Spleen (tissue), 11 donors: ENCODE measurements around the gene AKT1. TPM values are rescaled to one million over a fixed set of nuclear protein-coding genes. Genes with fewer than 3 reads are reported as not detected.

Experiments
- DNase-seq: peaks from one replicate; pipeline ENCODE4 v3.0.0-alpha.2; 2020
- H3K27ac ChIP-seq, 8 donors: fragments of 200-600 bp; sonication (generic) in 7 of 8; 1 replicate in 4 of 8; 2 replicates in 4 of 8; pipeline versions ENCODE4 v1.5.0 to v1.8.0; 2016 to 2021; ENCODE audit warnings: inconsistent platforms in 4 of 8, mild to moderate bottlenecking in 4 of 8, moderate library complexity in 1 of 8
- H3K27me3 ChIP-seq, 7 donors: fragments of 200-600 bp; sonication (generic) in 6 of 7; replicated peaks in 1 of 7; 1 replicate in 4 of 7; 2 replicates in 3 of 7; pipeline versions ENCODE4 v1.5.0 to v1.8.0; 2016 to 2021; ENCODE audit warnings: inconsistent platforms in 3 of 7, mild to moderate bottlenecking in 1 of 7
- H3K36me3 ChIP-seq, 6 donors: fragments of 200-600 bp; sonication (generic) in 5 of 6; 1 replicate in 4 of 6; 2 replicates in 2 of 6; pipeline versions ENCODE4 v1.5.0 to v1.8.0; 2016 to 2021; ENCODE audit warnings: inconsistent platforms in 2 of 6
- H3K4me1 ChIP-seq, 6 donors: fragments of 200-600 bp; sonication (generic) in 5 of 6; 1 replicate in 3 of 6; 2 replicates in 3 of 6; pipeline versions ENCODE4 v1.5.0 to v1.8.0; 2016 to 2021; ENCODE audit warnings: inconsistent platforms in 3 of 6
- H3K4me3 ChIP-seq, 8 donors: fragments of 200-600 bp; sonication (generic) in 7 of 8; 1 replicate in 4 of 8; 2 replicates in 4 of 8; pipeline versions ENCODE4 v1.5.0 to v1.8.0; 2016 to 2021; ENCODE audit warnings: inconsistent platforms in 4 of 8, mild to moderate bottlenecking in 4 of 8, moderate library complexity in 2 of 8
- H3K9me3 ChIP-seq, 8 donors: fragments of 200-600 bp; sonication (generic) in 7 of 8; 1 replicate in 4 of 8; 2 replicates in 4 of 8; pipeline versions ENCODE4 v1.5.0 to v1.8.0; 2016 to 2021; ENCODE audit warnings: inconsistent platforms in 4 of 8
- CTCF ChIP-seq, 11 experiments: fragments of 200-600 bp in 7 of 11; fragments of 450-650 bp in 4 of 11; sonication (generic) in 4 of 11; IDR thresholded peaks in 8 of 11; conservative IDR thresholded peaks in 3 of 11; 1 replicate in 7 of 11; 2 replicates in 4 of 11; pipeline versions ENCODE4 v1.4.0 to v1.8.0; 2016 to 2021; ENCODE audit warnings: antibody characterized with exemption in 11 of 11, inconsistent platforms in 4 of 11, mild to moderate bottlenecking in 1 of 11
- POLR2A ChIP-seq, 3 donors: fragments of 450-650 bp; IDR thresholded peaks; one replicate each; pipeline ENCODE4 v1.5.1; 2017; ENCODE audit warnings: antibody characterized with exemption in 3 of 3, mild to moderate bottlenecking in 1 of 3
- POLR2AphosphoS5 ChIP-seq, 3 donors: sonication (generic); formaldehyde crosslinking; IDR thresholded peaks; one replicate each; pipeline ENCODE4 v1.5.1; 2017; ENCODE audit warnings: antibody characterized with exemption in 3 of 3
- WGBS, 5 donors: extraction: QIAGEN DNeasy Blood & Tissue Kit in 3 of 5; methylation state at CpG; one replicate each; pipeline versions ENCODE4 v1.1.5 to v1.1.7; 2013 to 2018; 5-methylcytosine and 5-hydroxymethylcytosine counted together
- intact Hi-C: fragments of 100-400 bp; cut with DNase I; formaldehyde crosslinking; loops from one replicate; pipeline ENCODE4 v1.15.0; 2023; ENCODE audit warnings: low total_unique reads
- polyA plus RNA-seq, 3 donors: library from polyadenylated mRNA; stranded (reverse); fragments of 200-250 nt; gene quantifications; one replicate each; pipeline ENCODE4 v1.2.1, GENCODE V29; 2013
- total RNA-seq, 7 donors: library from RNA; depleted of rRNA in 3 of 7; stranded (reverse); fragments of >200 nt in 3 of 7; fragmentation: NEBNext Ultra II Directional in 4 of 7; extraction: Animal tissue kit (Norgen Biotek cat#: 25700) in 4 of 7; gene quantifications; one replicate each; pipeline versions ENCODE4 v1.1.0 to v1.2.1, GENCODE V29; 2016 to 2021
- donor health status: healthy with polysubstance abuse.
- donor health status: DM: no; HTN: no; CAD: no; lungs with moderate emphysema.
- donor health status: DM: no; HTN: no; CAD: no.
- donor health status: Bipolar disorder and iron deficiency.
- donor health status: healthy.
- donor health status: DM: no; HTN: no; CAD: no.
- donor health status: DM: yes; HTN: yes; CAD: no.

AKT1 gene
- total and polyA plus RNA-seq, 10 donors = 56.2 to 184 (median 115) TPM

DNA sequence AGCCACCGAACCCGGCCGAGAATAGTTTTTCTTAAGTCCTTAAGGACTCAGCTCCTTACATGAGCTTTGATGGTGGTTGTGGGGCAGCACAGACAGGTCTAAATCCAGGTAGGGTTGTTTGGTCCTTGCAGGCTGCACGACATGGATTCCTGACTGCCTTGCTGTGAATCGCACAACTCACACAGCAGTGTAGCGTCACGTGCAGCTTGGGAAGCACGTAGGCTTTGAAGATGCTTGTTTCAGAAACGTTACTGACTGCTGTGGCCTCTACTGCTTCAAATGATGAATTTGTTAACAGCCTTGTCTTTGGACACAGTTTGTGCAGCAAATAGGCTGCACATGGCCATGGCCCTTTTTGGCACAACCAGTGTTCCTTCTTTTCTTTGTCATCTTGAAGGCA is 35.2 kb upstream of the AKT1 start:
- DNase-seq = peak; percentile 66
- Histone ChIP-seq H3K27ac (no peak overlapping the region), H3K4me3 (no peak overlapping the region), H3K27me3 (peaks cover 0 to 21% (median 6%) of the 10 kb centered on the region in 7 donors), H3K36me3 (no peaks in the 10 kb centered on the region), H3K4me1 (peaks cover 10 to 23% (median 21%) of the 10 kb centered on the region in 6 donors), H3K9me3 (no peaks in the 10 kb centered on the region)
- intact Hi-C loops = no loop called here
- WGBS, 5 donors = 75 to 82% (median 79%) methylated on average over 9 of the region's 9 CpGs
- TF ChIP-seq POLR2AphosphoS5 (IDR thresholded peaks at IDR 0.05) (no peak), POLR2A (IDR thresholded peaks at IDR 0.05) (no peak), CTCF (IDR thresholded peaks at IDR 0.05 in 8 of 11, conservative IDR thresholded peaks at IDR 0.05 in 3 of 11) (no peak)

DNA sequence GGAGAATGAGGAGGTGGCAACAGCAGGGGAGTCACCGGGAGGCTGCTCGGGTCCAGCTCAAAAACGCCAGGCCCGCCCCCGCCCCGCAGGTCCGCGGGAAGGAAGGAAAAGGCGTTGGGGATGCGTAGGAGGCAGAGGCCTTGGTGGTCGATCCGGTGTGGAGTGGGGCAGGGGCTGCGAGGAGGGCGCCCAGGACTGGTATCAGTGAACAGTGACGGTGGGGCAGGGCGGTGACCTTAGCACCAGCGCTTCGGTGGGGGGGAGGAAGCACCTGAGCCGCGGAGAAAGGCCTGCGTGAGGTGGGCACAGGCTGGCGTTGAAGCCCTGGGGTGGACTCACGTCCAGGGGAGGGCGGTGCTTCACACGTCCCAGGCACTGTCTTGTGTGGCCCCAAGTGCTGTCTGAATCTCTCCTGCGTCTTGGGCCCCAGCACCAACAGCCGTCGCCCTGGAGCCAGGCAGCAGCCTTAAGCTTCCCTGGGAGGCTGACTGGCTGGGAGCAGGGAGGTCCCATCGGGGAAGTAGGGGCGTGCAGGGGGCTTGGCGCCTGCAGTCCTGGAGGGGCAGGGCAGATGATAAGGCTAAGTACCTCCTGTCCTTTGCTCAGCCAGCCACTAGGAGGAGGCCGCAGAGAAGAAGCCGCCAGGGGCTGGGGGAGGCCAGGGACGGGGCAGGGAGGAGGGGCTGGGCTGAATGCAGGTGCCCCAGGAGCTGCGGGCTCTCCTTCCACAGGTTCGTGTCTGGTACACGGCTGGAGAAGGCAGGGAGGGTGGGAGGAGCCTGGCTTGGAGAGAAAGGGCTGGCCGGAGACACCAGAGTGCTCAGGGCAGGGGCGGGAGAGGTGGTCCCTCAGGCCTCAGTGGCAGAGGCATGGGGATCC is 31.9 kb upstream of the AKT1 start:
- DNase-seq = peak; percentile 87
- H3K4me3 ChIP-seq = peak overlapping the region; percentile 23 to 73 (median 52)
- TF ChIP-seq CTCF (IDR thresholded peaks at IDR 0.05 in 8 of 11, conservative IDR thresholded peaks at IDR 0.05 in 3 of 11) (peak in 10 of 11 experiments; percentile 14 to 67 (median 48)), POLR2AphosphoS5 (IDR thresholded peaks at IDR 0.05) (peak in 2 of 3 donors; percentile 14 to 22), POLR2A (IDR thresholded peaks at IDR 0.05) (no peak)
- intact Hi-C loops = no loop called here
- no peaks in the 10 kb centered on the region for H3K9me3 ChIP-seq
- no peaks in the 10 kb centered on the region for H3K36me3 ChIP-seq
- H3K27ac ChIP-seq = peak overlapping the region in 2 of 8 donors; percentile 30 to 33
- 6 to 7% (median 7%) methylated on average over 32 to 39 of the region's 39 CpGs for WGBS, 5 donors
- H3K27me3 ChIP-seq = peaks cover 0 to 34% (median 6%) of the 10 kb centered on the region in 7 donors
- peaks cover 10 to 30% (median 24%) of the 10 kb centered on the region in 6 donors for H3K4me1 ChIP-seq

GRCh38 chr14:104826861-104827176 is 31.3 kb upstream of the AKT1 start:
- H3K4me1 ChIP-seq = peaks cover 10 to 30% (median 24%) of the 10 kb centered on the region in 6 donors
- no peaks in the 10 kb centered on the region for H3K9me3 ChIP-seq
- peak overlapping the region; percentile 23 to 73 (median 52) for H3K4me3 ChIP-seq
- TF ChIP-seq POLR2AphosphoS5 (IDR thresholded peaks at IDR 0.05) = no peak
- no peak for TF ChIP-seq POLR2A (IDR thresholded peaks at IDR 0.05)
- no peak for TF ChIP-seq CTCF (IDR thresholded peaks at IDR 0.05 in 8 of 11, conservative IDR thresholded peaks at IDR 0.05 in 3 of 11)
- DNase-seq = no peak
- H3K27me3 ChIP-seq = peaks cover 0 to 34% (median 6%) of the 10 kb centered on the region in 7 donors
- no peaks in the 10 kb centered on the region for H3K36me3 ChIP-seq
- WGBS, 5 donors = 0 to 6% (median 3%) methylated on average over 8 to 27 of the region's 27 CpGs
- intact Hi-C loops = no loop called here
- peak overlapping the region in 3 of 8 donors; percentile 11 to 33 (median 30) for H3K27ac ChIP-seq

- H3K4me1 ChIP-seq = peaks cover 10 to 32% (median 25%) of the 10 kb centered on the region in 6 donors
- H3K27me3 ChIP-seq = peaks cover 0 to 34% (median 6%) of the 10 kb centered on the region in 7 donors
- 0 to 6% (median 0%) methylated on average over 4 to 54 of the region's 54 CpGs for WGBS, 5 donors
- intact Hi-C loops = no loop called here
- peak; percentile 99 for DNase-seq
- TF ChIP-seq POLR2A (IDR thresholded peaks at IDR 0.05) = no peak
- TF ChIP-seq CTCF (IDR thresholded peaks at IDR 0.05 in 8 of 11, conservative IDR thresholded peaks at IDR 0.05 in 3 of 11) = peak; percentile 59 to 97 (median 94)
- TF ChIP-seq POLR2AphosphoS5 (IDR thresholded peaks at IDR 0.05) = peak; percentile 56 to 80 (median 75)
- no peaks in the 10 kb centered on the region for H3K36me3 ChIP-seq
- H3K9me3 ChIP-seq = no peaks in the 10 kb centered on the region
- peak overlapping the region; percentile 44 to 73 (median 52) for H3K4me3 ChIP-seq
- peak overlapping the region in 7 of 8 donors; percentile 27 to 74 (median 63) for H3K27ac ChIP-seq
These were observed 30.8 kb upstream of the AKT1 start for GRCh38 chr14:104826189-104826860.
